NCI-H2029 (cell line): Measurements from ENCODE around the gene IRF2.

Experiments
- DNase-seq: peaks from one replicate; lab custom pipeline; 2025; lab: John Stamatoyannopoulos, UW

The IRF2 gene

GRCh38 chr4:184474263-184475095, at the start of gene IRF2:
TSS of gene IRF2 (minus strand) at chr4:184474550. CDS start at chr4:184429064, 45,486 bp downstream.
- peak; percentile 89 for DNase-seq

- no peak for DNase-seq
These were observed 41.3 kb upstream of the IRF2 start for GRCh38 chr4:184515606-184516005.

- no peak for DNase-seq
These were observed 40.0 kb upstream of the IRF2 start for GRCh38 chr4:184514121-184514988.

GRCh38 chr4:184513802-184514120, 39.4 kb upstream of the IRF2 start:
- no peak for DNase-seq

- no peak for DNase-seq
These were observed 36.8 kb upstream of the IRF2 start for GRCh38 chr4:184511156-184511555.

- no peak for DNase-seq
These were observed 36.1 kb upstream of the IRF2 start for GRCh38 chr4:184510401-184510800.

- DNase-seq: no peak
These were observed 32.3 kb upstream of the IRF2 start for GRCh38 chr4:184506527-184507121.

- no peak for DNase-seq
These were observed 30.0 kb upstream of the IRF2 start for GRCh38 chr4:184504385-184504784.

- DNase-seq: peak; percentile 4
These were observed 29.5 kb upstream of the IRF2 start for GRCh38 chr4:184503869-184504300.

GRCh38 chr4:184500748-184501589, 26.6 kb upstream of the IRF2 start:
- no peak for DNase-seq

GRCh38 chr4:184499996-184500395, 25.6 kb upstream of the IRF2 start:
- DNase-seq: no peak

- DNase-seq: no peak
These were observed 24.2 kb upstream of the IRF2 start for GRCh38 chr4:184498598-184498997.

GRCh38 chr4:184489771-184490170, 15.4 kb upstream of the IRF2 start:
- DNase-seq: no peak

GRCh38 chr4:184487503-184487902, 13.2 kb upstream of the IRF2 start:
- no peak for DNase-seq

- no peak for DNase-seq
These were observed 10.9 kb upstream of the IRF2 start for GRCh38 chr4:184485279-184485678.

GRCh38 chr4:184481544-184481943, 7.2 kb upstream of the IRF2 start:
- no peak for DNase-seq

- DNase-seq: no peak
These were observed 5.2 kb upstream of the IRF2 start for GRCh38 chr4:184479516-184479950.

- no peak for DNase-seq
These were observed 3.0 kb upstream of the IRF2 start for GRCh38 chr4:184477201-184477999.

- no peak for DNase-seq
These were observed 2.3 kb upstream of the IRF2 start for GRCh38 chr4:184476695-184477094.

GRCh38 chr4:184475498-184475897, 1.1 kb upstream of the IRF2 start:
- DNase-seq: no peak

- DNase-seq: no peak
These were observed 729 bp upstream of the IRF2 start for GRCh38 chr4:184475096-184475461.
